Parathyroid adenoma (tissue), 2 donors: ENCODE data around the gene HSPA1B.

Experiments
- H2AFZ ChIP-seq: fragments of 300-600 bp; sonication (generic); one replicate; pipeline ENCODE4 v1.7.0; 2017; ENCODE audit warnings: antibody characterized with exemption, mild to moderate bottlenecking
- H3K27ac ChIP-seq: fragments of 300-600 bp; sonication (generic); one replicate; pipeline ENCODE4 v1.7.0; 2017
- H3K27me3 ChIP-seq: fragments of 300-600 bp; sonication (generic); one replicate; pipeline ENCODE4 v1.7.0; 2017; ENCODE audit warnings: low read length; ENCODE audit not compliant: control insufficient read depth, insufficient read depth
- H3K36me3 ChIP-seq: fragments of 300-600 bp; sonication (generic); one replicate; pipeline ENCODE4 v1.7.0; 2017; ENCODE audit warnings: low read length; ENCODE audit not compliant: control insufficient read depth, insufficient read depth
- H3K4me1 ChIP-seq: fragments of 300-600 bp; sonication (generic); one replicate; pipeline ENCODE4 v1.7.0; 2017; ENCODE audit warnings: control low read depth
- H3K4me2 ChIP-seq: fragments of 300-600 bp; sonication (generic); one replicate; pipeline ENCODE4 v1.7.0; 2017; ENCODE audit warnings: low read length
- H3K4me3 ChIP-seq: fragments of 300-600 bp; sonication (generic); one replicate; pipeline ENCODE4 v1.7.0; 2017; ENCODE audit warnings: low read depth, low read length
- H3K79me2 ChIP-seq: fragments of 300-600 bp; sonication (generic); one replicate; pipeline ENCODE4 v1.7.0; 2017; ENCODE audit warnings: control low read depth
- H3K9ac ChIP-seq: fragments of 300-600 bp; sonication (generic); one replicate; pipeline ENCODE4 v1.7.0; 2017; ENCODE audit warnings: mild to moderate bottlenecking
- H3K9me3 ChIP-seq: fragments of 300-600 bp; sonication (generic); one replicate; pipeline ENCODE4 v1.7.0; 2017; ENCODE audit warnings: low read length; ENCODE audit not compliant: control insufficient read depth
- CTCF ChIP-seq: fragments of 300-600 bp; sonication (generic); IDR thresholded peaks from one replicate; pipeline ENCODE4 v1.7.0; 2017; ENCODE audit warnings: antibody characterized with exemption, mild to moderate bottlenecking
- donor health status: primary hyperparathyroidism.

HSPA1B gene

GRCh38 chr6:31780507-31781243 lies 46.9 kb upstream of the HSPA1B start:
- Histone ChIP-seq H3K36me3 (no peaks in the 10 kb centered on the region), H2AFZ (no peak overlapping the region), H3K27me3 (no peaks in the 10 kb centered on the region), H3K79me2 (peaks cover 3% of the 10 kb centered on the region), H3K4me3 (no peak overlapping the region), H3K9ac (no peak overlapping the region), H3K27ac (no peak overlapping the region), H3K4me1 (peaks cover 13% of the 10 kb centered on the region), H3K9me3 (no peaks in the 10 kb centered on the region), H3K4me2 (no peak overlapping the region)
- no peak for TF ChIP-seq CTCF

DNA sequence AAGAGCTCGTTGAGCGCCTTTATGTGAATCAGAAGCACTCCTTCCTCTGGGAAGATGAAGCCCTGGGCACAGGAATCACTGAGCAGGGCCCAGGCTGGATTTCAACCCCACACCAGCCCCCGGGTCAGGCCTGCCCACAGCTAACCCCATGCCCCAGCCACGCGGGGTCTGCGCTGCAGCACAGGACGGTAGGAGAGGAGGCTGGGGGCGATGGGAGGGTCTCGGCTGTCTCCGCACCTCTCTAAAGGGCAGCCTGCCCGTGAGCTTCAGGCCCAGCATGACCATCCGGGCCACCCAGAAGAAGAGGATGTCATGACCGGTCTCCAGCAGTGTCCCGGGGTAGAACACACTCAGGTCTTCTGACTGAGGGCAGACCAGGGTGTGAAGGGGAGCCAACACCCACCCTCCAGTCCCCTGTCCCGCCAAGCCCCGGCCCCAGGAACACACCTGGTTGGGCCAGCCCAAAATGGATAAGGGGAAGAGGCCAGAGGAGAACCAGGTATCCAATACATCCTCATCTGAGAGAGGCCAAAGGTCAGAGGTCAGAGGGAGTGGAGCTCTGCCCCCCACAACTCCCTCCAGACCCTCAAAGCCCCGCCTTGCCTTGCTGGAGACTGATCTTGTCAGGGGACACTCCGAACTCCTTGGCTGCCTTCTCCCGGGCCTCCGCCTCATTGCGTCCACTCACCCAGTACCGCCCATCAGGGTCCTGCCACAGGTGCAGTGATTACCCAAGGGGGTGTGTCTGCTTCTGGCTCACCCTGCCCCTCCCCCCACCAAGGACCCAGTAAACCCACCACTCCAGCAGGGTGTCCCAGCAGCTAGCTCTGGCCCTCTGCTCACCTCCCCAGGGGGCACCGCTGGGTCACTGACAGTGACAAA lies 46.1 kb upstream of the HSPA1B start:
- no peak overlapping the region for H3K27ac ChIP-seq
- H3K27me3 ChIP-seq = no peaks in the 10 kb centered on the region
- H3K4me3 ChIP-seq = no peak overlapping the region
- no peak overlapping the region for H3K9ac ChIP-seq
- H2AFZ ChIP-seq = no peak overlapping the region
- TF ChIP-seq CTCF = no peak
- no peaks in the 10 kb centered on the region for H3K9me3 ChIP-seq
- H3K36me3 ChIP-seq = no peaks in the 10 kb centered on the region
- no peak overlapping the region for H3K4me2 ChIP-seq
- H3K79me2 ChIP-seq = peaks cover 3% of the 10 kb centered on the region
- H3K4me1 ChIP-seq = peaks cover 10% of the 10 kb centered on the region

DNA sequence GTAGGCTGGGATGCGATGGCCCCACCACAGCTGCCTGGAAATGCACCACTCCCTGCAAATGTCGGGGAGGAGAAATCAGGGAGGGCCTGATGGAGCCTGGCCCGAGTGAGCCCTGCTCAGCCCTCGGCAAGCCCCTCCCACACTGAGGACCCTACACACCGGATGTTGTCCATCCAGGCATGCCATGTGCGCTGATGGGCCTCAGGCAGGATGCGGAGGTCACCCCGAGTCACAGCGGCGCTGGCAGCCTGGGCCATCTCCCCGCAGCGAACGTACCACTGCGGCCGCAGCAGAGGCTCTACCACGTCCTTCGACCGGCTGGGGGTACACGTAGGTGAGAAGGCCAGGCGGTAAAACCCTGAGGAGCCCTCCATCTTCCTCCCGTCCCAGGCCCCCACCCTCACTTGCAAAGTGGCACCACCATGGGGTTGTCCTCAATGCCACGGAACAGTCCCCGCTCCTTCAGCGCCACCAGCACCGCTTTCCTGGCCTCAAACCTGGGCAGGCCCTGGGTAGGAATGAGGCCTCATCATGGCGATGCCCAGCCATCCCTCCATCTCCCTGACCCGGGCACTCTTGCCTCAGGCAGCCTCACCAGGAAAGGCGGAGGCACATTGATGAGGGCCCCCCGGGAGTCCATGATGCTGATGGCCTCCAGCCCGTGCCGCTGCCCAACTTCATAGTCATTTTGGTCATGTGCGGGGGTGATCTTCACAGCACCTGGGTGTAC lies 45.2 kb upstream of the HSPA1B start:
- Histone ChIP-seq H3K79me2 (peaks cover 3% of the 10 kb centered on the region), H3K27me3 (no peaks in the 10 kb centered on the region), H3K9ac (no peak overlapping the region), H3K4me3 (no peak overlapping the region), H3K36me3 (no peaks in the 10 kb centered on the region), H3K9me3 (no peaks in the 10 kb centered on the region), H3K27ac (no peak overlapping the region), H3K4me1 (peaks cover 2% of the 10 kb centered on the region), H2AFZ (no peak overlapping the region), H3K4me2 (no peak overlapping the region)
- TF ChIP-seq CTCF = no peak

- Histone ChIP-seq H3K27ac (no peak overlapping the region), H3K4me2 (no peak overlapping the region), H3K79me2 (peaks cover 7% of the 10 kb centered on the region), H3K4me1 (no peaks in the 10 kb centered on the region), H2AFZ (no peak overlapping the region), H3K9me3 (no peaks in the 10 kb centered on the region), H3K36me3 (no peaks in the 10 kb centered on the region), H3K9ac (no peak overlapping the region), H3K4me3 (no peak overlapping the region), H3K27me3 (no peaks in the 10 kb centered on the region)
- TF ChIP-seq CTCF = no peak
Measured at GRCh38 chr6:31784098-31784925, 43.2 kb upstream of the HSPA1B start.
